Calu3 (cell line): Measurements from ENCODE around the gene ARRDC4. TPM values are rescaled to one million over a fixed set of nuclear protein-coding genes. Genes with fewer than 3 reads are reported as not detected.

Source experiments
- BruUV-seq: library from RNA; stranded (reverse); fragments of 400-500 nt; replicated peaks from 2 replicates; lab custom pipeline; 2021; lab: Mats Ljungman, UMichigan
- CTCF ChIA-PET: fragments of 300-600 bp; sonication (Branson Sonifier 250); formaldehyde crosslinking; loops from one replicate; lab custom pipeline; 2022; ENCODE audit warnings: antibody characterized with exemption; lab: Charles Lee
- DNase-seq: peaks from one replicate; pipeline ENCODE4 v3.0.0; 2022
- H3K27ac Mint-ChIP-seq: one replicate; pipeline ENCODE4 v1.8.0; 2022; ENCODE audit warnings: mixed read lengths; ENCODE audit not compliant: unreplicated experiment
- H3K27me3 Mint-ChIP-seq: one replicate; pipeline ENCODE4 v1.8.0; 2022; ENCODE audit warnings: mixed read lengths; ENCODE audit not compliant: unreplicated experiment
- H3K36me3 Mint-ChIP-seq: one replicate; pipeline ENCODE4 v1.8.0; 2022; ENCODE audit warnings: mild to moderate bottlenecking, moderate library complexity, mixed read lengths; ENCODE audit not compliant: insufficient read depth, unreplicated experiment
- H3K4me1 Mint-ChIP-seq: one replicate; pipeline ENCODE4 v1.8.0; 2022; ENCODE audit warnings: mild to moderate bottlenecking, low read depth, mixed read lengths; ENCODE audit not compliant: unreplicated experiment
- H3K4me3 Mint-ChIP-seq: one replicate; pipeline ENCODE4 v1.8.0; 2022; ENCODE audit warnings: mild to moderate bottlenecking, low read depth, moderate library complexity, mixed read lengths; ENCODE audit not compliant: unreplicated experiment
- H3K9me3 Mint-ChIP-seq: one replicate; pipeline ENCODE4 v1.8.0; 2022; ENCODE audit warnings: low read depth, mixed read lengths; ENCODE audit not compliant: unreplicated experiment
- intact Hi-C: fragments of 100-400 bp; cut with micrococcal nuclease; formaldehyde crosslinking; loops from one replicate; pipeline ENCODE4 v1.10.0; 2022; ENCODE audit not compliant: unreplicated experiment
- total RNA-seq: library from RNA; stranded (reverse); gene quantifications from 2 replicates; pipeline ENCODE4 v1.2.3, GENCODE V29; 2022
- TF ChIP-seq, protein P1 (sequence below): fragments of 200-600 bp; IDR thresholded peaks from one replicate; pipeline ENCODE4 v1.8.0; 2022; ENCODE audit warnings: antibody characterized with exemption; ENCODE audit not compliant: unreplicated experiment

Gene ARRDC4
- total RNA-seq, 1 experiment from 2014 or later, result 3.0 TPM

DNA sequence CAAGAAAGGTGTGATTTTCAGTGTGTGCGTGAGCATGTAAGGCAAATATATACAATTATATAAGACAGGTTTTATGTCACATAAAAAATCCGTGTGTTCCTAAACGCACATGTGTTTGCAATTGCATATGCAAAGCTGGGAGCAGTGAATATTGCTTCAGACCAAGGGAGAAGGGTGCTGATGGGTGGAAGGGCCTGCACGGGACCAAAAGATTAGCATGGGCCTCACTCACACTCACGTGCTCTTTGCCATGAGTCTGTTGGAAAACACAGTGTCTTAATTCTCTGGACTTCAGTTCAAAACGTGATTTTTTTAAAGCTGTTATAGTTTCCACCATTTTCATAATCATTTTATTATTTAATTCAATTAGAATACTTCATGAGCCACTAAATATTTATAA, 7.2 kb upstream of the ARRDC4 start:
- peaks cover under 1% of the 10 kb centered on the region for H3K4me1 Mint-ChIP-seq
- H3K36me3 Mint-ChIP-seq, result no peaks in the 10 kb centered on the region
- TF ChIP-seq, protein P1, sequence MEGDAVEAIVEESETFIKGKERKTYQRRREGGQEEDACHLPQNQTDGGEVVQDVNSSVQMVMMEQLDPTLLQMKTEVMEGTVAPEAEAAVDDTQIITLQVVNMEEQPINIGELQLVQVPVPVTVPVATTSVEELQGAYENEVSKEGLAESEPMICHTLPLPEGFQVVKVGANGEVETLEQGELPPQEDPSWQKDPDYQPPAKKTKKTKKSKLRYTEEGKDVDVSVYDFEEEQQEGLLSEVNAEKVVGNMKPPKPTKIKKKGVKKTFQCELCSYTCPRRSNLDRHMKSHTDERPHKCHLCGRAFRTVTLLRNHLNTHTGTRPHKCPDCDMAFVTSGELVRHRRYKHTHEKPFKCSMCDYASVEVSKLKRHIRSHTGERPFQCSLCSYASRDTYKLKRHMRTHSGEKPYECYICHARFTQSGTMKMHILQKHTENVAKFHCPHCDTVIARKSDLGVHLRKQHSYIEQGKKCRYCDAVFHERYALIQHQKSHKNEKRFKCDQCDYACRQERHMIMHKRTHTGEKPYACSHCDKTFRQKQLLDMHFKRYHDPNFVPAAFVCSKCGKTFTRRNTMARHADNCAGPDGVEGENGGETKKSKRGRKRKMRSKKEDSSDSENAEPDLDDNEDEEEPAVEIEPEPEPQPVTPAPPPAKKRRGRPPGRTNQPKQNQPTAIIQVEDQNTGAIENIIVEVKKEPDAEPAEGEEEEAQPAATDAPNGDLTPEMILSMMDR, result no peak
- H3K27me3 Mint-ChIP-seq, result no peaks in the 10 kb centered on the region
- no peak overlapping the region for H3K27ac Mint-ChIP-seq
- no peak overlapping the region for H3K4me3 Mint-ChIP-seq
- CTCF ChIA-PET, result no interaction called here
- no peak for DNase-seq
- no TSS peak for BruUV-seq
- H3K9me3 Mint-ChIP-seq, result peaks cover 3% of the 10 kb centered on the region
- intact Hi-C loops, result no loop called here

DNA sequence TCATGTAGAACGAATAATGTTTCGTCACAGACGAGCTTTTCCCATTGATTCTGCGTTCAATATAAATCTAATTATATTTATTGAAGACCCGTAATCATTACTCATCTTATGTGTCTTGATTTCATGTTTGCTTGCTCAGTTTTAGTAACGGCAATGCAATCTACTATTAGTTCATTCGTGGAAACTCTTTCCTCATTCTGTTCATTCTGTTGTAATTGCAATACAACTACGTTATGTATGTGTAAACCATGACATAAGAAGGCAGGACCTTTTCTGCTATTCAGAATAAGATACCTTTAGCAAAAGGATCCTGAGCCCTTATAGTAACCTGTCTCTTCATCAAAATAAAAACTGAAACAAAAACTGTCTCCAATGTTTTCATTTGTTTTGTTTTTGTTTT, 6.8 kb upstream of the ARRDC4 start:
- H3K9me3 Mint-ChIP-seq, result peaks cover 3% of the 10 kb centered on the region

DNA sequence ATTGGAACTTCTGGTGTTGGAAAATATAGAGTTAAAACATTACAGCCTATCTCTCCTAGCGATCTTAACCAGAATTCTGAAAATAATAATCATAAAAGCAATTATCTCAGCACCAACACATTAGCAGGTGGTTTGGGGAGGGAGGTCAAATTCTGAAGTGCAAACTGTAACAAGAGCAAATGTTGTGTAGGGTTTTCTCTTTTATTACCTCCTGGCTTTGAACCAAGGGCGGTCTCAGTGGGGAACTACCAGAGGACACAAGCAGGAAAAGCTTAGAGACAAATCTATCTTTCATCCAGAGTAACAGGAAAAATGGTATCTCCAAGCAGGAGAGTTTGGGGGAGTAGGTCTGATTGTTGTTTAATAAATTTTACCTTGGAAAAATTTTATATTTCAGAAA, 5.5 kb upstream of the ARRDC4 start:
- peaks cover 3% of the 10 kb centered on the region for H3K9me3 Mint-ChIP-seq
- no peak for DNase-seq
- intact Hi-C loops, result no loop called here
- H3K27ac Mint-ChIP-seq, result no peak overlapping the region
- TF ChIP-seq, protein P1, result no peak
- peaks cover 8% of the 10 kb centered on the region for H3K36me3 Mint-ChIP-seq
- no peak overlapping the region for H3K4me3 Mint-ChIP-seq
- no TSS peak for BruUV-seq
- H3K27me3 Mint-ChIP-seq, result no peaks in the 10 kb centered on the region
- CTCF ChIA-PET, result no interaction called here
- H3K4me1 Mint-ChIP-seq, result peaks cover 10% of the 10 kb centered on the region

More for the DNA sequence above, 6.8 kb upstream of the ARRDC4 start:
- Mint-ChIP-seq H3K27me3 (no peaks in the 10 kb centered on the region), H3K36me3 (no peaks in the 10 kb centered on the region), H3K27ac (no peak overlapping the region), H3K4me3 (no peak overlapping the region), H3K4me1 (no peaks in the 10 kb centered on the region)
- intact Hi-C loops, result no loop called here
- BruUV-seq, result no TSS peak
- TF ChIP-seq, protein P1, result no peak
- CTCF ChIA-PET, result no interaction called here
- no peak for DNase-seq

DNA sequence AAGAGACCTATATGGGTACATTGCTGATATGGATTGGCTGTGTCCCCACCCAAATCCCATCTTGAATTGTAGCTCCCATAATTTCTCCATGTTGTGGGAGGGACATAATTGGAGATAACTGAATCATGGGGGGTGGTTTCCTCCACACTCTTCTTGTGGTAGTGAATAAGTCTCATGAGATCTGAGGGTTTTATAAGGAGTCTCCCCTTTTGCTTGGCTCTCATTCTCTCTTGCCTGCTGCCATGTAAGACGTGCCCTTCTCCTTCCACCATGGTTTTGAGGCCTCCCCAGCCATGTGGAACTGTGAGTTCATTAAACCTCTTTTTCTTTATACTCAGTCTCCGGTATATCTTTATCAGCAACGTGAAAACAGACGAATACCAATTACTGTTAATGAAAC, 5.0 kb upstream of the ARRDC4 start:
- TF ChIP-seq, protein P1, result no peak
- peaks cover 13% of the 10 kb centered on the region for H3K36me3 Mint-ChIP-seq
- intact Hi-C loops, result no loop called here
- peaks cover 3% of the 10 kb centered on the region for H3K9me3 Mint-ChIP-seq
- no peak overlapping the region for H3K4me3 Mint-ChIP-seq
- peaks cover 14% of the 10 kb centered on the region for H3K4me1 Mint-ChIP-seq
- DNase-seq, result no peak
- no peak overlapping the region for H3K27ac Mint-ChIP-seq
- BruUV-seq, result no TSS peak
- no peaks in the 10 kb centered on the region for H3K27me3 Mint-ChIP-seq
- CTCF ChIA-PET, result no interaction called here
